ENCODE data around the gene SMYD3. TPM values are rescaled to one million over a fixed set of nuclear protein-coding genes. Genes with fewer than 3 reads are reported as not detected.

Gene SMYD3
- polyA plus RNA-seq, 1 donor from 2014 or later: 48.6 TPM

GRCh38 chr1:245773344-245773743, 733.7 kb downstream of the SMYD3 start:
- H3F3A ChIP-seq (ENCODE audit: insufficient read depth, low read length, poor library complexity, severe bottlenecking): no peaks in the 10 kb centered on the region
- no peak overlapping the region for H3K4me2 ChIP-seq (ENCODE audit: low read length)
- H3K9me2 ChIP-seq (ENCODE audit: insufficient read depth, low read length): no peaks in the 10 kb centered on the region

DNA sequence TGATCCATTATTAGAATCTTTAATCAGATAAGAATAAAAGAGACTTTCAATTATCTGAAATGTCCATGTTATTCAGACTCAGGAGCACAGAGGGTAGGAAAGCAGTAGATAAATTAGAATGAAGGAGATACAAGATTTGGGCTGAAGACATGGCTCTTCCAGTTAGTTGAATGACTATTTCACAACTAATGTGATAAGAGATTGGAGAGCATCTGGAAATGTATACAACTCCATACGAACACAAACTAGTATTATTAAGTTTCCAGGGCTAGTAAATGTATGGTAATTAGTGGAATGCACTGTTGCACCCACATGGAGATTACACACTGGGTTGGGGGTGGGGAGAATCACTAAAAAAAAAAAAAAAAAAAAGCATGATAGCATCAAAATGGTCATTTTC, 734.3 kb downstream of the SMYD3 start:
- no peaks in the 10 kb centered on the region for H3K36me3 ChIP-seq (ENCODE audit: insufficient read depth, low read length)
- no peak overlapping the region for H2AFZ ChIP-seq (ENCODE audit: low read depth, low read length)
- H3K9me2 ChIP-seq (ENCODE audit: insufficient read depth, low read length): no peaks in the 10 kb centered on the region
- H4K20me1 ChIP-seq (ENCODE audit: insufficient read depth): no peaks in the 10 kb centered on the region
- no peaks in the 10 kb centered on the region for H3K9me3 ChIP-seq (ENCODE audit: low read length)
- no peaks in the 10 kb centered on the region for H3K27me3 ChIP-seq (ENCODE audit: insufficient read depth, low read depth, low read length)
- no peak overlapping the region for H3K9ac ChIP-seq (ENCODE audit: low read length)
- H3K4me2 ChIP-seq (ENCODE audit: low read length): no peak overlapping the region
- no peak overlapping the region for H3K27ac ChIP-seq (ENCODE audit: low read length)
- H3K4me3 ChIP-seq (ENCODE audit: low read length): no peak overlapping the region
- TF ChIP-seq MXI1 (conservative IDR thresholded peaks at IDR 0.05; ENCODE audit: poor library complexity, severe bottlenecking) (no peak), SMC3 (conservative IDR thresholded peaks at IDR 0.05; ENCODE audit: poor library complexity) (no peak), EP300 (conservative IDR thresholded peaks at IDR 0.05; ENCODE audit: poor library complexity, severe bottlenecking) (no peak), CTCF (IDR thresholded peaks at IDR 0.05; ENCODE audit: poor library complexity, severe bottlenecking) (no peak), POLR2AphosphoS5 (IDR thresholded peaks at IDR 0.05) (no peak)
- H3F3A ChIP-seq (ENCODE audit: insufficient read depth, low read length, poor library complexity, severe bottlenecking): no peaks in the 10 kb centered on the region
- no peaks in the 10 kb centered on the region for H3K79me2 ChIP-seq (replicated peaks; ENCODE audit: insufficient read depth, low read length)

More at GRCh38 chr1:245773344-245773743, 733.7 kb downstream of the SMYD3 start:
- H4K20me1 ChIP-seq (ENCODE audit: insufficient read depth): no peaks in the 10 kb centered on the region
- no peaks in the 10 kb centered on the region for H3K79me2 ChIP-seq (replicated peaks; ENCODE audit: insufficient read depth, low read length)
- H3K27ac ChIP-seq (ENCODE audit: low read length): no peak overlapping the region
- TF ChIP-seq POLR2AphosphoS5 (IDR thresholded peaks at IDR 0.05): no peak
- TF ChIP-seq MXI1 (conservative IDR thresholded peaks at IDR 0.05; ENCODE audit: poor library complexity, severe bottlenecking): no peak
- TF ChIP-seq TAF1 (IDR thresholded peaks at IDR 0.05; ENCODE audit: low read depth): no peak
- no peak for TF ChIP-seq RAD21 (conservative IDR thresholded peaks at IDR 0.05)
- no peak for TF ChIP-seq CTCF (IDR thresholded peaks at IDR 0.05; ENCODE audit: poor library complexity, severe bottlenecking)
- TF ChIP-seq SMC3 (conservative IDR thresholded peaks at IDR 0.05; ENCODE audit: poor library complexity): no peak
- no peak overlapping the region for H3K9ac ChIP-seq (ENCODE audit: low read length)
- H2AFZ ChIP-seq (ENCODE audit: low read depth, low read length): no peak overlapping the region
- H3K27me3 ChIP-seq (ENCODE audit: insufficient read depth, low read depth, low read length): no peaks in the 10 kb centered on the region
- H3K9me3 ChIP-seq (ENCODE audit: low read length): no peaks in the 10 kb centered on the region
- H3K36me3 ChIP-seq (ENCODE audit: insufficient read depth, low read length): no peaks in the 10 kb centered on the region
- no peak overlapping the region for H3K4me3 ChIP-seq (ENCODE audit: low read length)

DNA sequence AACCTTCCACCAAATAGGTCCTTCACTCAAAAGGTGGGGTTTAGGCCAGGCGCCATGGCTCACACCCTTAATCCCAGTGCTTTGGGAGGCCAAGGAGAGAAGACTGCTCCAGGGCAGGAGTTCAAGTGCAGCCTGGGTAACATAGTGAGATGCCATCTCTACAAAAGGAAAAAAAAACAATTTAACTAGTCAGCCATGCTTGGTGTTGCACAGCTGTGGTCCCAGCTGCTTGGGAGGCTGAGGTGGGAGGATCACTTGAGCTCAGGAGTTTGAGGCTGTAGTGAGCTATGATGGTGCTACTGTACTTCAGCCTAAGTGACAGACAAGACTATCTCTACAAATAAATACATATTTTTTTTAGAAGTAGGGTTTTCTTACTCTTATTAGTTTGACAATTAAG, 734.8 kb downstream of the SMYD3 start:
- H3K4me2 ChIP-seq (ENCODE audit: low read length): no peak overlapping the region

More for the DNA sequence above, 734.8 kb downstream of the SMYD3 start:
- TF ChIP-seq RAD21 (conservative IDR thresholded peaks at IDR 0.05) (no peak), EZH2 (IDR thresholded peaks at IDR 0.05; ENCODE audit: borderline replicate concordance, insufficient read depth, low read length, poor library complexity, severe bottlenecking) (no peak), MXI1 (conservative IDR thresholded peaks at IDR 0.05; ENCODE audit: poor library complexity, severe bottlenecking) (no peak), CTCF (IDR thresholded peaks at IDR 0.05; ENCODE audit: poor library complexity, severe bottlenecking) (no peak), SMC3 (conservative IDR thresholded peaks at IDR 0.05; ENCODE audit: poor library complexity) (no peak), EP300 (conservative IDR thresholded peaks at IDR 0.05; ENCODE audit: poor library complexity, severe bottlenecking) (no peak), TAF1 (IDR thresholded peaks at IDR 0.05; ENCODE audit: low read depth) (no peak), REST (IDR thresholded peaks at IDR 0.05; ENCODE audit: borderline replicate concordance) (no peak), POLR2AphosphoS5 (IDR thresholded peaks at IDR 0.05) (no peak)
- no peaks in the 10 kb centered on the region for H3K27me3 ChIP-seq (ENCODE audit: insufficient read depth, low read depth, low read length)
- H3K27ac ChIP-seq (ENCODE audit: low read length): no peak overlapping the region
- H3K9me2 ChIP-seq (ENCODE audit: insufficient read depth, low read length): no peaks in the 10 kb centered on the region
- no peak overlapping the region for H3K9ac ChIP-seq (ENCODE audit: low read length)
- H3F3A ChIP-seq (ENCODE audit: insufficient read depth, low read length, poor library complexity, severe bottlenecking): no peaks in the 10 kb centered on the region
- H4K20me1 ChIP-seq (ENCODE audit: insufficient read depth): no peaks in the 10 kb centered on the region
- H3K79me2 ChIP-seq (replicated peaks; ENCODE audit: insufficient read depth, low read length): no peaks in the 10 kb centered on the region
- no peak overlapping the region for H2AFZ ChIP-seq (ENCODE audit: low read depth, low read length)
- H3K36me3 ChIP-seq (ENCODE audit: insufficient read depth, low read length): no peaks in the 10 kb centered on the region
- H3K9me3 ChIP-seq (ENCODE audit: low read length): no peaks in the 10 kb centered on the region
- no peak overlapping the region for H3K4me3 ChIP-seq (ENCODE audit: low read length)

Data from neural cell (in vitro differentiated cells).